Measurements from ENCODE around the gene DROSHA.

DROSHA gene

DNA sequence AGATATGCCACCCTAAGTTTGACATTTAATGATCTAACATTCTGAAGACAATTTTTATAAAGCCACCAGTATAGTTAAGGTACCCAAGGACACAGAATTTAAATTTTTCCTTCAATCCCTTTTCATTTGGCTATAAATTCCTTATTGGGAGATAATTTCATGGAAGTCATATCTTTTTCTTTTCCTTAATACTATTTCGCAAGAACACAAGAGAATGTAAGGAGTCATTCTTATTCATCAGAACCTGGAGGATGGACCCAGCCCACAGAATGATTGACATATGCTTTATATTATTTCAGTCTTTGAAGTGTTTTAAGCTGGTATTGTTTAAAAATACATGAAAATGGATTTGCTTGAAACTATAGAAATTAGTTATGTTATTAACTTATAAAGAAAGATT lies 79.6 kb downstream of the DROSHA start:
- H3K9me3 ChIP-seq (ENCODE audit: control insufficient read depth, low read length), result no peaks in the 10 kb centered on the region
- H3K4me3 ChIP-seq (ENCODE audit: insufficient read depth, low read depth, low read length), result no peak overlapping the region
- WGBS, 2 experiments, result no CpG with 5 or more reads among the region's 1 CpG
- H3K27ac ChIP-seq (ENCODE audit: insufficient read depth, low read depth, low read length, poor library complexity, severe bottlenecking), result no peak overlapping the region
- no peaks in the 10 kb centered on the region for H3K27me3 ChIP-seq (ENCODE audit: control insufficient read depth, insufficient read depth, low read length, poor library complexity, severe bottlenecking)
- H3K4me1 ChIP-seq (ENCODE audit: control insufficient read depth, insufficient read depth, low read length), result no peaks in the 10 kb centered on the region
- H3K36me3 ChIP-seq (ENCODE audit: control insufficient read depth, insufficient read depth, low read length), result peaks cover 20% of the 10 kb centered on the region

DNA sequence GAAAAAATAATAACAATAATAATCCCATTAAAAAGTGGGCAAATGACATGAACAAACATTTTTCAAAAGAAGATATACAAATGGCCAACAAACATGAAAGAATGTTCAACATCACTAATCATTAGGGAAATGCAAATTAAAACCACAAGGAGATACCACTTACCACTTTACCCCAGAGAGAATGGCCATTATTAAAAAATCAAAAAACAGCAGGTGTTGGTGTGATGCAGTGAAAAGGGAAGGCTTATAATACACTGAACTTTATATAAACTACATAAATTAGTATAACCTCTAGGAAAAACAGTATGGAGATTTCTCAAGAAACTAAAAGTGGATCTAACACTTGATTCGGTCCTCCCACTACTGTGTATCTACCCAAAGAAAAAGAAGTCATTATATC lies 81.9 kb downstream of the DROSHA start:
- peaks cover 26% of the 10 kb centered on the region for H3K36me3 ChIP-seq (ENCODE audit: control insufficient read depth, insufficient read depth, low read length)
- no peaks in the 10 kb centered on the region for H3K27me3 ChIP-seq (ENCODE audit: control insufficient read depth, insufficient read depth, low read length, poor library complexity, severe bottlenecking)
- 84 to 96% methylated on average over 1 of the region's 1 CpG for WGBS, 2 experiments
- no peak overlapping the region for H3K4me3 ChIP-seq (ENCODE audit: insufficient read depth, low read depth, low read length)
- H3K9me3 ChIP-seq (ENCODE audit: control insufficient read depth, low read length), result no peaks in the 10 kb centered on the region
- H3K4me1 ChIP-seq (ENCODE audit: control insufficient read depth, insufficient read depth, low read length), result peaks cover 3% of the 10 kb centered on the region
- no peak overlapping the region for H3K27ac ChIP-seq (ENCODE audit: insufficient read depth, low read depth, low read length, poor library complexity, severe bottlenecking)

DNA sequence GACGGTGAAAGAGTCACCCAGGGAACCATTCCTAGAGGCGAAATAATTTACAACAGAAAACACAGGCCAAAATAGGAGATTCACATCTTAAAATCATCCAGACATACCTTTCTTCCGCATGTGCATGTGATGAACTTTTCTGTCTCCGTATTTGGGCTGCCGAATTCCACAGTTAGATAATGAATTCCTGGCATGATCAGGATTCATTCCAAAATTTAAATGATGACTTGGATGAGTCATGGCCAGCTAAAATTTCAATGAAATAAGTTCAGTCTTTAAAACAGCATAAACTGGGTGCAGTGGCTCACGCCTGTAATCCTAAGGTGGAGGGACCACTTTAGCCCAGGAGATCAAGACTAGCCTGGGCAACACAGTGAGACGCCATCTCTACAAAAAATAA lies 82.7 kb downstream of the DROSHA start:
- H3K9me3 ChIP-seq (ENCODE audit: control insufficient read depth, low read length), result no peaks in the 10 kb centered on the region
- no peak overlapping the region for H3K4me3 ChIP-seq (ENCODE audit: insufficient read depth, low read depth, low read length)
- no peaks in the 10 kb centered on the region for H3K27me3 ChIP-seq (ENCODE audit: control insufficient read depth, insufficient read depth, low read length, poor library complexity, severe bottlenecking)
- peaks cover 26% of the 10 kb centered on the region for H3K36me3 ChIP-seq (ENCODE audit: control insufficient read depth, insufficient read depth, low read length)
- 94 to 99% methylated on average over 7 of the region's 7 CpGs for WGBS, 2 experiments
- peaks cover 6% of the 10 kb centered on the region for H3K4me1 ChIP-seq (ENCODE audit: control insufficient read depth, insufficient read depth, low read length)
- H3K27ac ChIP-seq (ENCODE audit: insufficient read depth, low read depth, low read length, poor library complexity, severe bottlenecking), result no peak overlapping the region

DNA sequence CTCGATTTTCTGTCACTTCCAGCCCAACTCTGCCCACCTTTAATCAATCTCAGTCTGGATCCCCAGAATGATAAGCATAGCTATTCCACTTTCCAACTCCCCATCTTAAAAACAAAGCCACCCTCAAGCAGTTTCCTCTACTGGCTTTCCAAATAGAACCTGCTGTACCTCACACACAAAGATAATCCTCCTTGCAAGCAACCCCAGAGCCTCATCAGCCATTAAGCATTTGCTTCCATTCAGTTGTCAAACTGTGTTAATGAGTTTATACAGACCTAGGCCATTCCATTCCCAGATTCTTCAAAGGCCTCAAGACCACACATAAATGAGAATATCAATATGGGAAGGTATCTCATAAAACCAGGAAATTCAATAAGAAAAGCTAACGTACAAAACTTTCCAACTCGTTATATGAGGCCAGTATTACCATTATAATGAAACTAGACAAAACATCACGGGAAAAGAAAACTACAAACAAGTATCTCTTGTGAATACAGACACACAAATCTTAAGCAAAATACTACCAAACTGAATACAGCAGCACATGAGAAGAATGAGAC lies 86.8 kb downstream of the DROSHA start:
- Histone ChIP-seq H3K9me3 (ENCODE audit: control insufficient read depth, low read length) (no peaks in the 10 kb centered on the region), H3K4me1 (ENCODE audit: control insufficient read depth, insufficient read depth, low read length) (peaks cover 6% of the 10 kb centered on the region), H3K36me3 (ENCODE audit: control insufficient read depth, insufficient read depth, low read length) (peaks cover 21% of the 10 kb centered on the region), H3K4me3 (ENCODE audit: insufficient read depth, low read depth, low read length) (no peak overlapping the region), H3K27me3 (ENCODE audit: control insufficient read depth, insufficient read depth, low read length, poor library complexity, severe bottlenecking) (no peaks in the 10 kb centered on the region), H3K27ac (ENCODE audit: insufficient read depth, low read depth, low read length, poor library complexity, severe bottlenecking) (no peak overlapping the region)
- 94 to 98% methylated on average over 4 of the region's 4 CpGs for WGBS, 2 experiments

DNA sequence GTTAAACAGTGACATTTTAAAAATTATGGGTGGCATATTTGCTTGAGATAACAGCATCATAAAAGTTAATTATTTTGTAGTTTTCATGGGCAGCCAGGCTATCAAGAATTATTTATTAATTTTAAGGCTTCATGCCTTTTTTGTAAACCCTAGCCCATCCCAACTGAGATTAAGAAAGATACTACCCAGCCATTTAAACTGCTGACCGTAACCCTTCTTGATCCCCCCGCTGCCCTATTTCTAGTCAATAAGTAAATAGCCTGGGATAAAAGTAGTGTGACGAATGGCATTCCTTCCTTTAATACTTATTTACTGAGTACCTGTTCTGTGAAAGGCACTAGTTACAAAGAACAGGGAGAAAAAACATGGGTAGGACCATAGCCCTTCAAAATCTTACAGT lies 88.3 kb downstream of the DROSHA start:
- Histone ChIP-seq H3K4me1 (ENCODE audit: control insufficient read depth, insufficient read depth, low read length) (peaks cover 6% of the 10 kb centered on the region), H3K27ac (ENCODE audit: insufficient read depth, low read depth, low read length, poor library complexity, severe bottlenecking) (no peak overlapping the region), H3K9me3 (ENCODE audit: control insufficient read depth, low read length) (no peaks in the 10 kb centered on the region), H3K36me3 (ENCODE audit: control insufficient read depth, insufficient read depth, low read length) (peaks cover 12% of the 10 kb centered on the region), H3K27me3 (ENCODE audit: control insufficient read depth, insufficient read depth, low read length, poor library complexity, severe bottlenecking) (no peaks in the 10 kb centered on the region), H3K4me3 (ENCODE audit: insufficient read depth, low read depth, low read length) (no peak overlapping the region)
- WGBS, 2 experiments, result 84 to 100% methylated on average over 3 of the region's 3 CpGs

DNA sequence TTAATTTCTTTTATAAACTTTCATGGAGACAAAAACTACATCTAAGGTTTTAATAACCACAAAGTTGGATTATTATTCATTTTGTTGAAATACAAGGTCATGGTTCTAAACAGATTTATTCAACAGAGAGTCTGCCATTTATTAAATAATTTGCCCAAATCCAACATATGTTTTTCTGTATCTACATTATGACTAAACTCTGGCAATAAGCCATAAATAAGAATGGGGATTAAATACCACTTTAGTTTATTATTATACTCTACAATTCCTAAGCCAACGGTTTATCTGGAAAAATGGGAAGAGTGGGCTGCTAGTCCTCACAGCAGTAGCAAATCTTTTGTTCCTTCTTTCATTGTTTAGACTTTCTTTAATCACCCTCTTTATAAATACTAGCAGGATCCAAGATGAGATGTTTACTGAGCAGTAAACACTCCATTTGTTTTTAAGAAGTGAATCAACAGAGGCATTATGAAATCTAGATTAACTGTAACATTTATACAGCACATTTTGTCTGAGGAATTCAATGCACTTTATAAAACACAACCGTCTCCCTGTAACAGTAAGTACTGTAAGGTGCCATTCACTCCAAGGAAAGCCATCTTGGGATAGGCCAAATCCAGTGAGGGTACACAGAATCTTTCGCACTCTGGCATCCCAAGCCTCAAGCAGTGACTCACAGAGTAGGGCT lies 89.7 kb downstream of the DROSHA start:
- H3K27me3 ChIP-seq (ENCODE audit: control insufficient read depth, insufficient read depth, low read length, poor library complexity, severe bottlenecking), result no peaks in the 10 kb centered on the region
- no peaks in the 10 kb centered on the region for H3K9me3 ChIP-seq (ENCODE audit: control insufficient read depth, low read length)
- WGBS, 2 experiments, result 90 to 91% methylated on average over 3 of the region's 3 CpGs
- H3K4me1 ChIP-seq (ENCODE audit: control insufficient read depth, insufficient read depth, low read length), result peaks cover 6% of the 10 kb centered on the region
- H3K27ac ChIP-seq (ENCODE audit: insufficient read depth, low read depth, low read length, poor library complexity, severe bottlenecking), result no peak overlapping the region
- peaks cover 5% of the 10 kb centered on the region for H3K36me3 ChIP-seq (ENCODE audit: control insufficient read depth, insufficient read depth, low read length)
- H3K4me3 ChIP-seq (ENCODE audit: insufficient read depth, low read depth, low read length), result no peak overlapping the region

DNA sequence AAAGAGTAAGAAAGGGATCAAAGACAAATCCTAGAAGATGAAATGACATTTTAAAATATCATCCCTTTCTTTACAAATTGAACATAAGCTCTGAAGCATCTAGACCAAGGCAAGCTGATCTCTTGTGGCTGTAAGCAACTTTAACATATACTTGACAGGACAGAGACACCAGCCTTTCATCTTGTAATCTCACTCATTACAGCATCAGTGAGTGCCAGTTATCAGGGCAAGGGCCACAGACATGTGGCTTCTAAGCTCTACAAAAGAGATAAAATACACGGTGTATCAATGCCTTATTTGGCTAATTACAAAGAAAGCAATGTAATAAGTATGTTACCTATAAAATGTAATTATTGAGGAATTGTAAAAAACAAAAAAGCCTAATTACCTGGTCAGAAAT lies 95.0 kb downstream of the DROSHA start:
- Histone ChIP-seq H3K27ac (ENCODE audit: insufficient read depth, low read depth, low read length, poor library complexity, severe bottlenecking) (no peak overlapping the region), H3K9me3 (ENCODE audit: control insufficient read depth, low read length) (no peaks in the 10 kb centered on the region), H3K27me3 (ENCODE audit: control insufficient read depth, insufficient read depth, low read length, poor library complexity, severe bottlenecking) (no peaks in the 10 kb centered on the region), H3K4me3 (ENCODE audit: insufficient read depth, low read depth, low read length) (no peak overlapping the region), H3K4me1 (ENCODE audit: control insufficient read depth, insufficient read depth, low read length) (no peaks in the 10 kb centered on the region), H3K36me3 (ENCODE audit: control insufficient read depth, insufficient read depth, low read length) (peaks cover 14% of the 10 kb centered on the region)
- 100% methylated on average over 1 of the region's 1 CpG; no CpG with 5 or more reads in 1 of the 2 experiments for WGBS, 2 experiments

DNA sequence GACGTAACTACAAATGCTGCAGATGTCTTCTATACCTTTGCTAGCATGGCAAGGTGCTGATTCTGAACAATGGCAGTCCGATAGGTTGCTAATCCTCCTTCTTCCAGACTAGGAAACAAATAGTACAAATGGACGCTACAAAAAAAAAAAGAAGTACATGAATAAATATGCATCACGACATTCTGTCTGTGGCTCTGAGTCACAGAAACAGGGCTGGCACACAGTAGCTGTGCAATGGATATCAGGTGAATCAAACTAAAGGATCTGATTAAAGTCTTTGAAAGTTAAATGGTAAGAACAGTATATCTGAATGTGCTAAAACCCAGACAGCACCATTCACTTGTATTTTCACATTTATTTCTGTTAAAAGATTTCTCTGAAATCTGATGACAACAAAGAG lies 96.2 kb downstream of the DROSHA start:
- Histone ChIP-seq H3K27ac (ENCODE audit: insufficient read depth, low read depth, low read length, poor library complexity, severe bottlenecking) (no peak overlapping the region), H3K4me3 (ENCODE audit: insufficient read depth, low read depth, low read length) (no peak overlapping the region), H3K27me3 (ENCODE audit: control insufficient read depth, insufficient read depth, low read length, poor library complexity, severe bottlenecking) (no peaks in the 10 kb centered on the region), H3K4me1 (ENCODE audit: control insufficient read depth, insufficient read depth, low read length) (no peaks in the 10 kb centered on the region), H3K36me3 (ENCODE audit: control insufficient read depth, insufficient read depth, low read length) (peaks cover 14% of the 10 kb centered on the region), H3K9me3 (ENCODE audit: control insufficient read depth, low read length) (no peaks in the 10 kb centered on the region)
- 96 to 98% methylated on average over 4 of the region's 4 CpGs for WGBS, 2 experiments

DNA sequence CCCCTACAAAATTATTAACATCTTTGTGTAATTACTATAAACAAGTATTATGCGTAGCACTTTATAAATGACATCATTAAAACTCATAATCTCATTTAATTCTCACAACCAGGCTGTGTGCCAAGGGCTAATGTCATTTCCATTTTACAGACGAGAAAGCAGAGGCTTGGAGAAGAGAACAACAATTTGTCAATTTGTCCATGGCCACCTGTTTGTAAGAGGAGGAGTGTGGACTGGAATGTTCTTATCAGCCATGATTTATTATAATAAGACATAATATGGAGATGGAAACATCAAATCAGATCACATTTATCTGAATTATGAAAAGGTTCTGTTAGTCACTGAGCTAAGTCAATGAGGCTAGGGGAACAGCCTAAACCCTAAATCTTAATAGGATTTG lies 97.0 kb downstream of the DROSHA start:
- 94 to 95% methylated on average over 2 of the region's 2 CpGs for WGBS, 2 experiments
- Histone ChIP-seq H3K4me1 (ENCODE audit: control insufficient read depth, insufficient read depth, low read length) (no peaks in the 10 kb centered on the region), H3K36me3 (ENCODE audit: control insufficient read depth, insufficient read depth, low read length) (peaks cover 17% of the 10 kb centered on the region), H3K27ac (ENCODE audit: insufficient read depth, low read depth, low read length, poor library complexity, severe bottlenecking) (no peak overlapping the region), H3K9me3 (ENCODE audit: control insufficient read depth, low read length) (no peaks in the 10 kb centered on the region), H3K4me3 (ENCODE audit: insufficient read depth, low read depth, low read length) (no peak overlapping the region), H3K27me3 (ENCODE audit: control insufficient read depth, insufficient read depth, low read length, poor library complexity, severe bottlenecking) (no peaks in the 10 kb centered on the region)

DNA sequence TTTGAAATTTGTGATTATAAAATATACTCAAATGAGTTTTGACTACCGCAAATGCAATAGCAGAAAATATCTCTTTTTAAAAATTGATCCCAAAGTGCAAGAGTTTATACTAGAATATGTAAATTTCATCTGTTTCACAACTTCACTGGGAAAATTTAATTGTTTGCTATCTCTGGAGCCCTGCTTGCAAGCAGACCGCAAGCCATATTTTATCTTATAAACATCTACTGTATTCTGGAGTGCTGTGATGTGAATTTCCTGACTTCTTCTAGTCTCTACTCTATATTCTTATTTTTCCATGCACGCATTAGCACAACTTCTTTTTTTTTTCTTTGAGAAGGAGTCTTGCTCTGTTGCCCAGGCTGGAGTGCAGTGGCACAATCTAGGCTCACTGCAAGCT lies 98.7 kb downstream of the DROSHA start:
- H3K9me3 ChIP-seq (ENCODE audit: control insufficient read depth, low read length), result no peaks in the 10 kb centered on the region
- no peaks in the 10 kb centered on the region for H3K27me3 ChIP-seq (ENCODE audit: control insufficient read depth, insufficient read depth, low read length, poor library complexity, severe bottlenecking)
- WGBS, 2 experiments, result 85 to 95% methylated on average over 1 to 3 of the region's 3 CpGs
- H3K4me1 ChIP-seq (ENCODE audit: control insufficient read depth, insufficient read depth, low read length), result no peaks in the 10 kb centered on the region
- H3K4me3 ChIP-seq (ENCODE audit: insufficient read depth, low read depth, low read length), result no peak overlapping the region
- peaks cover 17% of the 10 kb centered on the region for H3K36me3 ChIP-seq (ENCODE audit: control insufficient read depth, insufficient read depth, low read length)
- H3K27ac ChIP-seq (ENCODE audit: insufficient read depth, low read depth, low read length, poor library complexity, severe bottlenecking), result no peak overlapping the region

Measured in ectodermal cell (in vitro differentiated cells).